GM19372 (cell line): ENCODE results near the gene S100A10.

Source experiments
- ATAC-seq: cut with Tn5 transposase; IDR thresholded peaks from one replicate; pipeline ENCODE4 v1.9.1; 2021; ENCODE audit warnings: mild to moderate bottlenecking, low read depth, moderate library complexity; ENCODE audit not compliant: unreplicated experiment

S100A10 gene, protein sequence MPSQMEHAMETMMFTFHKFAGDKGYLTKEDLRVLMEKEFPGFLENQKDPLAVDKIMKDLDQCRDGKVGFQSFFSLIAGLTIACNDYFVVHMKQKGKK

DNA sequence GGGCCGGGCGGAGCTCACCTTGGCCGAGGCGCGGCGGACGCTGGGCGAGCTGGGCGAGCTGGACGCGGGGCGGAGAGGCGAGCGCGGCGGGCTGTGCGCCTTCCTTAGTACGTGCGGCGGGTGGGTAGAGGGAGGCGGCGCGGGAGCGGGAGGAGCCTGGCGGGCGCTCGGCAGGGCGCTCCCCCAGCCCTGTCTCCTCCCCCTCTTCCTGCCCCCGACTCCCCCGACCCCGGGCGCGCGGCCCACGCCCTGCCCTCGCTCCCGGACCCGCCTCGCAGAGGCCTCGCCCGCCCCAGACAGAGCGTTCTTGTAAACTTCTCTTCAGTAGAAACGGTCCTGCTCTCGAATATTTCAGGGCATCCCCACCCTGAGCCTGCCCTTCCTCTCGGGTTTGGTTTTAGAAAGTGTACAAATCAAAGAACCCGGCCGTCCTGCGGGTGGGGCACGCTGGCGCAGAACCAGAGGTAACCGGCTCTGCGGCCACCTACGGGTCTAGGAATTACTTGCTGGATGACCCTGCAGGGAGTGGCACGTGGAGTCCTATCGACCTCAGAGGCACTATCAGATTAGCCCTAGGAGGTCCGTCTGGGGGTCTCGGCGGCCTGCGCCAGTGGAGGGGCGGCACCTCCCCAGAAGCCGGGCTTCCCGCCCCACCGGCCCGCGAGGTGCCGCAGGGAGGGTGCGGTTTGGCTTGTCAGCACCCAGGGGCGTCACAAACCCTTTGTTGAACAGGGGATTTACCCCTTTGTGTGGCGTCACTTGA is at the start of gene S100A10:
TSS of gene S100A10 (minus strand) at position 126 of the 763 bp plus-strand sequence. CDS start 7,629 bp downstream, outside the sequence.
- ATAC-seq: no peak

DNA sequence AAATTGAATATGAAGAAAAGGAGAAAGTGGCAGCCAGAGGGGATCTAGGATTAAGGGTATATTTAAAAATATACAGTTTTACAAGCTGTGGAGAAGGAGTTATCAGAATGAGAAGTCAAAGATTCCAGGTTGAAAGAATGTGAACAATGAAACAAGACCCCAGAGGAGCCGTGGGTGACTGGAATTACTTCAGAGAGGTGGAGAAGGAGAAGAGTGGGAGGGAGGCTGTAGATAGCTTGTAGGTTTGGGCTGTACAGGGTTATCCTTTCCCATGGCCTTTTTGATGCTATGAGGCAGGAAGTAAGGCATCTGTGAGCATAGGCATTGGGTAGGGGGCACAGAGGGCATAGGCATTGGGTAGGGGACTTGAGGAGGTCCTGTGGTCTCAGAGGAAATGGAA is 48.4 kb upstream of the S100A10 start:
- no peak for ATAC-seq

DNA sequence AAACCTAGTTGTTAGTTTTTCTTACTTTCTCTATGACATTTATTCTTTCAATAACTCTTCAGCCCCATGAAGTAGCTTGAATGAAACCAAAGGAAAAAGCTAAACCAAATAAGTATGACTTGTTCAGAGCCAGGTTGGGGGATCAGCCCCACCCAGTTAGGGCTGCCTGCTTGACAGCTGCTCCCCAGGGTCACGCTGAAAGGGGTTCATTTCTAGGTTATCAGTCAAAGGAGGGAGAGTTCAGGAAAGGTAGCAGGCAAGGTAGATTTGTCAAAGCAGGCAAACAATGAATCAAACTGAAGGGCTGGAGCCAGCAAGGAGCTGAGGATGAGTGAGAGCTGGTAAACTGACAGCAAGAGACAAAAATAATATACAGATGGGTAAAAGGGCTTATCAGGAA is 46.2 kb upstream of the S100A10 start:
- ATAC-seq: no peak

DNA sequence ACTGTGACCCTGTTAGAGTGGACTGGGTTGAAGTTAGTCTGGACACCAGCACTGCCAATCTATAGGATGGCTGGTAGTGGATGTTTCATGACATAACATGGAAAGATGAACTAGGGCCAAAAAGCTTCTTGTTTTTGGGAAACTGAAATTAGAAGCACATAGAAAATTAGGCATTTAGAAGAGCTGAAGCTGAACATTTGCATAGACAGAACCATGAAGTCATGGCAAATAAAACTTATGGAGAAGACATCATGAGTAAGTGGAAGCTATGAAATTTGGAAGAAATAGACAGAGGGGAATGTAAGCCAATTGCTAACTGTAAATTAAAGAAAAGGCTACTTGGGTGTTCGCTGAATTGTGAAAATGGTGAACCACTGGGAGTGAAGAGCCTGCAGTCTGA is 45.8 kb upstream of the S100A10 start:
- ATAC-seq: no peak

DNA sequence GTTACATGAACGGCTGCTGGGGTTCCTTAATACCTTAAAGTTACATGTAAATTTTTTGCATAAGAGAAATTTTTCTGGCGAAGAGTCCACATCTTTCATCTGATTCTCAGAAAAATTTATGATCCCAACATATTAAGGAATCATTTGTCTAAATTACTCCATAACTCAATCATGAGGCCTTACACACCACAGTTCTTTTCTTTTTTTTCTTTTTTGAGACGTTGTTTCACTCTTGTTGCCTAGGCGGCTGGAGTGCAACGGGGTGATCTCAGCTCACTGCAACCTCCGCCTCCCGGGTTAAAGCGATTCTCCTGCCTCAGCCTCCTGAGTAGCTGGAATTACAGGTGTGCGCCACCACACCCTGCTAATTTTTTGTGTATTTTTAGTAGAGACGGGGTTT is 45.2 kb upstream of the S100A10 start:
- no peak for ATAC-seq

DNA sequence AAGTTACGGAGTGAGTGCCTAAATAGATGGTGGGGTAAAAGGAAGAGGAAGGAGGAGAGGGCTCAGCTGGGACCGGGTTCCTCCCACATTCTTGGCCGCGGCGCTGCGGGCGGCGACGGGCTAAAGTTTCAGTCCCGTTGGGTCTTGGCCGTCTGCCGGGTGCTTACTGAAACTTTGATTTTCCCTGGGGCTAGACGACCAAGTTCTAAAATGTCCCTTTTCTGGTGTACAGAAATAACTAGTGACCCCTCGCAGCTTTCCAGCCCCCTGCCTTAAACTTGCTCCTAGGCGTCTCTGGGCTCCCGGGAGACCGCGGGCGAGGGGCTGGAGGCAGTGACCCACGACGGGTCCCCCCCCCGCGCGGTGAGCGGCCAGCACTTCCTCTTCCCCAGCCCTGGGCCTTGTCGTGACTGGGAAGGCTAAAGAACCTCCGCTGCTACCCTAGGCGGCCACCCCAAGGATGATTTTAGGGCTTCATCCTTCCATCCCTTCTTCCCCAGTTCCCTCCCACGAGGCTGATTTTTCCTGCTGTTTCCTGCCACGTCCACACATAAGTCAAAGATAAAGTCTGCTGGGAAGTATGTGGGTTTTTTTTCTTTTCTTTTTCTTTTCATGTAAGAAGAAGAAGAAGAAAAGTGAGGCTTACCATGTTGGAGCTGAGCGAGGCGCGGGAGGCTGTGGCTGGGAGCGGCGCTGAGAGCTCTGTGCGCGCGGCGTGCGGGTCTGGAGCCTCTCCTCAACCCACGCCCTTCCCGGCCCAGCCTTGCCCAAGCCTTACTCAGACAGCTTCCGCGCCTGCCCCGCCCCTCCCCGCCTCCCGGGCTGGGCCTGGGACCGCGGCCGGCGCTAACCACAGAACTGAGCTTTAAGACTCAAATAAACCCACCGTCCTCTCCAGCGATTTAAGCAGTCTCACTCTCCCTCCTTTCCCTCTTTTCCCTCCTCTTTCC is 42.9 kb upstream of the S100A10 start, which contains the start of gene S100A11:
TSS of gene S100A11 (minus strand) at position 738 of the 950 bp plus-strand sequence. CDS start at position 649, 89 bp downstream.
- ATAC-seq: peak; percentile 54

DNA sequence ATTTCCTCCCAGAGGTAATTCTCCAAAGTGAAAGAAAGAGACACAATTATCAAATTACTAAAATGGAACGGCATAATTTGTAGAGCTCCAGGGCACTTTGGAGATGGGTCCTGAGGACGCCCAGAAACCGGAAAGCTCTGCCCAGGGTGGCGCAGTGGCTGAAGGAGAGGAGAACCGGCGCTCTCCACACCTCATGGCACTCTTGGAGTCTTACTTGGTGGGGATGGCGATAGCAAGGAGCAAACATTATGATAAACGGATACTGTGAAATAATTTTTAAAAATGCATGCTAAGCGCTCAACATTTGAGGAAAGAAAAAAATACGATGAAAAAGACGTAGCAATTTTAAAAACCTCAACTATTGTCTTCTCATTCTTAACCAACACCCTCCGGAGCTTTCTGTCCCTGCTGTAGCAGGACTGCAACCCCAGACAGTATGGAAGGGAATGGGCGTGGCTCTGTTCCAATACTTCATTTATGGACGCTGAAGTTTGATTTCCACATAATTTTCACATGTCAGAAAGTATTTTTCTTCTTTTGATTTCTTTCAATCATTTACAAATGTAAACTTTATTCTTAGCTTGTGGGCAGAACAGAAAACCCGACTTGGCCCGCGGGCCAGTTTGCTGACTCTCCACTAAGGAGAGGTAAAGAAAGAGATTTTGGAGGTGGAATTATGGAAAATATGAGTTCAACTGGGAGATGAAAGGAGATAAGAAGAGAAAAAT is 42.0 kb upstream of the S100A10 start:
- no peak for ATAC-seq

DNA sequence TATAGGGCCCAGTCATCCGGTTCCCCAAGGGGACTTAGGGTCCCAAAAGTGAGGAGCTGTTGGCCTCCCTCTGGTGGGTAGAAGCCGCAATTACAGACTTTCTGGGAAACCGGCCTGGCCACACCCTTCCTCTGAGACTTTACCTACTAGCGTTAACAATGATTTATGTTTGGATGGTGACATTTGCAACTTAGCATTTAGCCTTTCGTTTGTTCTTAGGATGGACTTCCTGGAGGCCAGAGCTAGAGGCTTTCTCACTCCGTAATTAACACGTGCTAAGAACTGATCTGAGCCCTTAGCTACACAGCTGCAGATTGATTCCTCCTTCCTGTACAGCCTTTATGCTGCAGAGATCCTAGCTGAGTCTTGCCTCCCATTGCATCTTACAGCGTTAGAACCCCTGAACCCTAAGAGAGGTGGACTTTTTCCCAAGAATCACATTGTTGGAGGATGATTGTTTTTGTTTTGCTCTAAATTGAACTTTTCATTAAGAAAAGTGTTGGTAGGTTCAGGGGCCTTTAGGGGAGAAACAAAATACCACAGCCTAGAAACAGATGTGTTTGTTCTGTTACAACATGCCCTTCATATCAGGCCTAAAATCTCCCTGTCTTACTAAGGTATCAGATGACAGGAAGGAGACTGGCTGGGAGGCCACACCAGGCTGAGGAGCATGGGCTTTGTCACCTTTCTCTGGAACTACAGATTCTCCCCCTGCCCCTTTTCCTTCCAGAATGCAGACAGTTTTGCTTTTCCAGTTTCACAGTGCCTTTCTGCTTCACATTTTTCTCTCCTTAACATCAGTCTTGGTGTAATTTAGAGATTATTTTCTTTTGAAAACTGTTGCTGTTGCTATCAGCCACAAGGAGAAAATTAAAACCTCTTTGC is 41.2 kb upstream of the S100A10 start:
- ATAC-seq: peak; percentile 52

DNA sequence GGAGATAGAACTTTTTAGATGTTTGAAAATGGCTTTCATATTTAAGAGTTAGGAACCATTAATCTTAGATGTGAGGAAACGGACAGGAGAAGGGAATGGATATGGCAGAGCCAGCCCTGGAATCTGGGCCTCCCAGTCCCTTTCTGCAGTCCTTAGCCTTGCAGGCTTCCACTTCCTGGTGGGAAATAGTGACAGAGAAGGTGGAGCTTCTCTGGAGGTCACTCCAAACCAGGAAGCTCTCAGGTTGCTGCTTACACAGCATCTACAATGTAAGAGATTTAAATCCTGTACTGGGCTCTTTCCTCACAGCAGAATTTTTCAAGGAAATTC is 40.6 kb upstream of the S100A10 start:
- ATAC-seq: no peak

DNA sequence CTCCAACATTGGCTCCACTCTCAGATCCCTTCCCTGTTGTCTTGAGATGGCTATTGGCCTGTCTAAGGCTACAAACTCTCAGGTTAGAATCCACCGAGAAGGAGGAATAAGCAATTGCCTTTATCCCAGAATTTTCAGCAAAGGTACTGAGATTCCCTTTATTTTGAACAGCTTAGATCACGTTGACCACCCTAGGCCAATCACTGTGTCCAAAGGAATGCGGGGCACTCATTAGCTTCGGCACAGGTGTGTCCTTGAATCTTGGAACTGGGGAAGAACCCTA is 36.2 kb upstream of the S100A10 start:
- ATAC-seq: no peak

DNA sequence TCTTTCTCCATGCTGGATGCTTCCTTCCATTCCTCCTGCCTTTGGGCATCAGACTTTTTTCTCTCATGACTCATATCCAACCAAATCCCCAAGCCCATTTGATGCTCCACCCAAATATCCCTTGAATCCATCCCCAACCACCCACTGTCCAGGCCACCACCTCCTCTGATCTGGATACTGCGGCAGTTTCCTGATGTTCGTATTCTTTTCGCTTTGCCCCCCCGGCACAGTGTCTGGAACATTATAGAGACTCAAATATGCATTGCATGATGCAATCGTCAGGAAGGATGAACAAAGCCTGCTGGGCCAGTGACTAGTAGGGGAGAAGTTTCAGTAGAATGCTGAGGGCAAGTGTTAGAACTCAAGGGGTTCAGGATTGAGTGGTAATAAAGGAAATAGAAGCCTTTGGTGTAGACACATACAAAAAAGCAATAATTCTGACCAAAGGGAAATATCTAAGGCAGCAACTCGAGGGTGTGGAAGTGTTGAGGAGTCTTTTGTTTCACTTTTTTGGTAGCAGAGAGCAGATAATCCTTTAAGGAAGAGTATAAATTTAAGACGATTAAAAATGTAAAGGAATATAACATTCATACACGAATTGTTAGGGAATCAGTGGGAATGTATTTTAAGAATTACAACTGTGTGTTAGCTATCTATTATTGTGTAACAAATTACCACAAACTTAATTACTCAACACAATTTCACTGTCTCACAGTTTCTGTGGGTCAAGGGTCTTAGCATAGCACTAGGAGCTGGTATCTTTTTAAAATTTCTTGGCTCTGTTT is 35.7 kb upstream of the S100A10 start:
- no peak for ATAC-seq

DNA sequence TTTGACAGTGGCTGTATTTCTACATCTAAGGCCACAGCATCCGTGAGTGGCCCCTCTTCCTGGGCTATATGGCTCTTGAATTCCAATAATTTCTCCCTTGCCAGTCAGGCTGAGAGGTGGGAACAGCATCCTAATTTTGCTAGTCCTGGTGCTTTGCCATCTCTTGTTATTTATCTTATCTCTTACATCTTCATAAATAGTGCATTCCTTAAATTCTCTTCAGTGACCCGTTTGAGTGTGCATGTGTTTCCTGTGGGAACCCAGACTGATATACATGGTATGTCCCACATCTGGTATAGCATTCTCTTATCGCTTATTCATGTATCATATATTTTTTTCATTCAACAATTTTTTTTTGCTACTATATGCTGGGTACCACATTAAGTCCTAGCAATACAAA is 33.2 kb upstream of the S100A10 start:
- ATAC-seq: no peak

DNA sequence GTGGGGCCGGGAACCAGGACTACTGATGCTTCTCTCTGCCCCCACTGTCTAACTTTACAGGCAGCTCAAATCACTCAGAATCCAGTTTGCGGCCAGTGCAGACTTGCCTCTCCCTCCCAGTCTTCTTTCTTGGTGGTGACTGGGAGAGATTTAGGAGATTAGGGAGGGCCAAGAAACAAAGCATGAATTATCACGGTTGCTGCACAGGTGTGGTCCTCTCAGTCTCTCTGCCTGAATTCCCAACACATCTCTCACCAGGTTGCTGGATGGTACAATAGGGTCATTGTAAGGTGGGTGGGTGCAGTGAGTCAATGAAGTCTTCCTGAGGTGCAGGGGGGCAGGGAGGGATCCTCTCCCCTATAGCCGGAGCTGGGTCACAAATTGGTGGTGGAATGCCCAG is 30.6 kb upstream of the S100A10 start:
- no peak for ATAC-seq

DNA sequence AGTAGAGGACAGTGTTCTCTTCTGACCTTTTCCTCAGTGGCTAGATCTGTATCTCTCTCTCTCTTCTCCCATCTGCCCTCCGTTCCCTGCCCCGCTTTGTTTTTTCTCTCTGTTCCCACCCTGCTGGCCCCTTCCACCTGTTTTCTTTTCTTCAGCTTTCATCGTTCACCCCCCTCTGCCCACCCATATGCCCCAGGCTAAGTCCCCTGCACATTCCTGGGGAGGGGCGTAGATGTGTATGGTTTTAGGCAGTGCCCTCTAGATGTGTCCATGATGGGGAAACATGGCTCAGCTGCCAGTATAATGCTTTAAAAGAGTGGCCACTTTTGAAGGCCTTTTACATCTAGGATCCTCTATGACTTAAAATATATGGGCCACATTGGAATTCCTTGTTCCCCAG is 29.6 kb upstream of the S100A10 start:
- ATAC-seq: no peak

DNA sequence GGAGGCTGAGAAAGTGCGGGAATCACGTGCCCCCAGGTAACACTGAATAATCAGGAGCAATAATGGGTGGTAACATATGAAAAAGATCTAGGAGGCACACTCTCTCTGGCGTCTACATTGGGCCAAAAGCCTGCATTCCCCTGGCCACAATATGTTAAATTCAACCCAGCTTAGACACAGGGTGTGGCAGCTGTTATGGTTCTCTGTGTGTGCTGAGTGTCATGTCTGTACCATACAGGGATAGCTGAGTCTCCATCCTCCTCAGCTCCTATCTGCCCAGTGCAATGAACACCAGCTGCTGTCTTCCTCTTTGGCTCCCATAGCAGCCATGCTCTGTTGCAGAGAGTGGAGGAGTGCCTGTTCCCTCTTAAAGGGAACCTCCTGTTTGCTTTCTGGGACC is 28.8 kb upstream of the S100A10 start:
- no peak for ATAC-seq

DNA sequence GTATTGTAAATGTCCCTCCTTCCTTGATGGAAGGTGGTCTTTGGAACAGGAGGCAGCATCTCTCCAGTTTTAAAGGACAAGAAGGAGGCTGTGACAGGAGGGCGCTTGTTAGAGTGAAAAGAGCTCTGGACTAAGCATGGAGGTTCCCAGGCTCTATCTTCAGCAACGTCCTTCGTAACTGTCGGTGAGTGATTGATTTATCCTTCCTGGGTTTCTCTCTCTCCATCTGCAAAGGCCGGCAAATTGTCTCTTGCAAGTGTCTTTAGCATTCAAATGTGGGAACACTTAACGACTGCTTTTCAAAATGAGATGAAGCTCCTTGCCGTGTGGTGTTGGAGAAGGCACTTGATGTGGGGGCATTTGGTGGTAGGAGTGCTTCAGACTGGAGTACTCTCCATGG is 27.9 kb upstream of the S100A10 start:
- no peak for ATAC-seq

DNA sequence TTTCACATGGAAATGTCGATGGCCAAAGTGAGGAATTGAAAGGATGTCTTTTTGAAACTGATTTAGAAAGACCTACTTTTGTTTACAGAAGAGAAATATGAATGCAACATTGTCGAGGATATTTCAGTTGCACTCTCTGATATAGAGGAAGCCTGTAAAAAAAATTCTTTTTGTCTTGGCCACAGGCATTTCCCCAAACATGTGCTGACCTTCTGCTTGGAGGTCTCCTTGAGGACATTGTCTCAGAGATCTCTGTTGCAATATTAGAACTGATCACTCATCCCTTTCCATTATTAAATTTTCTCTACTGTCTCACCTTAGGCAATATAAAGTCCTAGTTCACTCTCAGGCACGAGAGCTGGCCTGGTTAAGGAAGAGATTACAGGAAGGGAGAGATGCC is 27.2 kb upstream of the S100A10 start:
- no peak for ATAC-seq

DNA sequence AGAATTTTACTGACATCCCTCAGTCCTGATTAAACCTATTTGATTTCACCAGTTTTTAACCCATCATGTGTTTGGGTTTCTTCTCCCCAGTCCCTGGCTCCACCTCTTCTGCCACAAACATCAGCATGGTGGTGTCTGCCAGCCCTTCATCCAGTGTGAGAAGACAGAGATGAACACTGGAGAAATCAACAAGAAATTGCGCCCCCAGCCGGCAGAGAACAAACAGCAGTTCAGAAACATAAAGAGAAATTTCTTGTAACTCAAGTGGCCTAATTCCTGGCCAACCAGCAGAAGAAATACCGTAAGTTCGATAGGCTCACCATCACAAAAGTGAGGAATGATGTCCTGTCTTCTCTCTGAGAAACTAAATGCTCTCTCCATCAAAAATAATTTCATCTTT is 24.9 kb upstream of the S100A10 start:
- no peak for ATAC-seq

DNA sequence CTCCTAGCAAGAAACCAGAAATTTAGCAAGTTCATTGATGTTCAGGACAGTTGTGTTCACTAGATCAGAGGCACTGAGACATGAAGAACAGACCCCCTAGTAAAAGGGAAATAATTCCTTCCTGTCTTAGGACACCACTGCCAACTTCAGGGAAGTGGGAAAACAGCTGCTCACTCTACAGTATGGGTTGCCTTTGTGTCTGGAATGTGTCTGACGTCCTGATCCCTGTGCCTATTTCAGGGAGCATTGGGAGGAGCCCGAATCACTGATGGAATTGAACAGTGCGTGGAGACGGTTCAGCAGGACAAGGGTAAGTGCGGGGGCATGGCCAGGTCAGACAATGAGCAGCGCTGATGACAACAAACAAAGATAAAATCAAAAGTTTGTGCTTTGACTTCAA is 22.1 kb upstream of the S100A10 start:
- no peak for ATAC-seq
